H9 (cell line): ENCODE data around the gene TELO2. TPM values are rescaled to one million over a fixed set of nuclear protein-coding genes. Genes with fewer than 3 reads are reported as not detected.

ENCODE experiments used
- DNase-seq: peaks from one replicate; pipeline ENCODE4 v3.0.0-alpha.2; 2017
- H2AFZ ChIP-seq: one replicate; pipeline ENCODE4 v1.6.1; 2013; ENCODE audit warnings: mild to moderate bottlenecking, low read length, control low read depth, moderate library complexity
- H2AK5ac ChIP-seq: 2 replicates; pipeline ENCODE4 v1.6.1; 2013; ENCODE audit warnings: low read length, control low read depth, mixed read lengths; ENCODE audit not compliant: insufficient read length
- H2BK120ac ChIP-seq: one replicate; pipeline ENCODE4 v1.6.1; 2013; ENCODE audit warnings: low read depth, mild to moderate bottlenecking, low read length, control low read depth, inconsistent platforms; ENCODE audit not compliant: poor library complexity, severe bottlenecking
- H2BK12ac ChIP-seq: 2 replicates; pipeline ENCODE4 v1.6.1; 2013; ENCODE audit warnings: low read length, control low read depth, mixed read lengths, low read depth; ENCODE audit not compliant: insufficient read length
- H2BK15ac ChIP-seq: 2 replicates; pipeline ENCODE4 v1.6.1; 2013; ENCODE audit warnings: low read depth, low read length, control low read depth
- H2BK20ac ChIP-seq: one replicate; pipeline ENCODE4 v1.6.1; 2013; ENCODE audit warnings: low read depth, mild to moderate bottlenecking, low read length, control low read depth, inconsistent platforms; ENCODE audit not compliant: poor library complexity, severe bottlenecking
- H2BK5ac ChIP-seq: 2 replicates; pipeline ENCODE4 v1.6.1; 2013; ENCODE audit warnings: low read length, control low read depth, mixed read lengths; ENCODE audit not compliant: insufficient read length
- H3K14ac ChIP-seq: 2 replicates; pipeline ENCODE4 v1.6.1; 2013; ENCODE audit warnings: low read length, control low read depth; ENCODE audit not compliant: insufficient read depth
- H3K18ac ChIP-seq: 2 replicates; pipeline ENCODE4 v1.6.1; 2013; ENCODE audit warnings: low read depth, mild to moderate bottlenecking, mixed read lengths, low read length, control low read depth; ENCODE audit not compliant: insufficient read length
- H3K23ac ChIP-seq: 2 replicates; pipeline ENCODE4 v1.6.1; 2013; ENCODE audit warnings: low read length, control low read depth, mixed read lengths, low read depth; ENCODE audit not compliant: insufficient read length
- H3K23me2 ChIP-seq: 2 replicates; pipeline ENCODE4 v1.6.1; 2013; ENCODE audit warnings: low read depth, mild to moderate bottlenecking, mixed read lengths, low read length, control low read depth; ENCODE audit not compliant: insufficient read length, poor library complexity, severe bottlenecking
- H3K27ac ChIP-seq: 2 replicates; pipeline ENCODE4 v1.5.1; 2013; ENCODE audit warnings: low read length, control low read depth, mixed read lengths, low read depth; ENCODE audit not compliant: insufficient read length
- H3K27me3 ChIP-seq: 2 replicates; pipeline ENCODE4 v1.6.1; 2013; ENCODE audit warnings: low read length, control low read depth, inconsistent platforms; ENCODE audit not compliant: insufficient read depth
- H3K4ac ChIP-seq: 2 replicates; pipeline ENCODE4 v1.6.1; 2013; ENCODE audit warnings: low read depth, mild to moderate bottlenecking, control low read depth, inconsistent platforms, low read length, moderate library complexity
- H3K4me1 ChIP-seq: 2 replicates; pipeline ENCODE4 v1.6.1; 2013; ENCODE audit warnings: low read length, control low read depth, inconsistent platforms; ENCODE audit not compliant: insufficient read depth
- H3K4me2 ChIP-seq: 2 replicates; pipeline ENCODE4 v1.6.1; 2013; ENCODE audit warnings: low read length, control low read depth, mixed read lengths; ENCODE audit not compliant: insufficient read length, insufficient read depth
- H3K56ac ChIP-seq: 2 replicates; pipeline ENCODE4 v1.6.1; 2013; ENCODE audit warnings: low read depth, mild to moderate bottlenecking, mixed read lengths, low read length, control low read depth; ENCODE audit not compliant: insufficient read length
- H3K79me1 ChIP-seq: 2 replicates; pipeline ENCODE4 v1.6.1; 2013; ENCODE audit warnings: low read depth, mild to moderate bottlenecking, moderate library complexity, low read length, control low read depth, inconsistent platforms; ENCODE audit not compliant: insufficient read depth, poor library complexity, severe bottlenecking
- H3K79me2 ChIP-seq: 2 replicates; pipeline ENCODE4 v1.6.1; 2013; ENCODE audit warnings: low read length, control low read depth, inconsistent platforms; ENCODE audit not compliant: insufficient read depth
- H3K9ac ChIP-seq: 2 replicates; pipeline ENCODE4 v1.6.1; 2013; ENCODE audit warnings: low read length, control low read depth, mixed read lengths; ENCODE audit not compliant: insufficient read length; ENCODE audit errors: extremely low read depth
- H3K9me3 ChIP-seq: one replicate; pipeline ENCODE4 v1.6.1; 2013; ENCODE audit warnings: low read depth, low read length, inconsistent platforms; ENCODE audit not compliant: control insufficient read depth
- H3T11ph ChIP-seq: one replicate; pipeline ENCODE4 v1.6.1; 2013; ENCODE audit warnings: mild to moderate bottlenecking, low read length, control low read depth, inconsistent platforms
- H4K20me1 ChIP-seq: one replicate; pipeline ENCODE4 v1.6.1; 2013; ENCODE audit not compliant: control insufficient read depth, insufficient read length, insufficient read depth
- H4K5ac ChIP-seq: 2 replicates; pipeline ENCODE4 v1.6.1; 2013; ENCODE audit warnings: low read depth, mild to moderate bottlenecking, mixed read lengths, low read length, control low read depth; ENCODE audit not compliant: insufficient read length
- H4K8ac ChIP-seq: replicated peaks from 2 replicates; pipeline ENCODE4 v1.6.1; 2013; ENCODE audit warnings: low read length, control low read depth, mixed read lengths, low read depth; ENCODE audit not compliant: insufficient read length
- H4K91ac ChIP-seq: 2 replicates; pipeline ENCODE4 v1.6.1; 2013; ENCODE audit warnings: low read depth, mild to moderate bottlenecking, moderate library complexity, mixed read lengths, low read length, control low read depth; ENCODE audit not compliant: insufficient read length
- H3K27ac Mint-ChIP-seq, 3 experiments: 2 replicates in 2 of 3; 3 replicates in 1 of 3; pipeline ENCODE4 v1.8.0; 2020 to 2021; ENCODE audit warnings: mixed read lengths in 3 of 3, mild to moderate bottlenecking in 1 of 3, moderate library complexity in 1 of 3
- H3K27me3 Mint-ChIP-seq: 2 replicates; pipeline ENCODE4 v1.8.0; 2021; ENCODE audit warnings: low read depth, mild to moderate bottlenecking, moderate library complexity, mixed read lengths
- H3K36me3 Mint-ChIP-seq, 3 experiments: 2 replicates in 2 of 3; 3 replicates in 1 of 3; pipeline ENCODE4 v1.8.0; 2020 to 2021; ENCODE audit warnings: low read depth in 3 of 3, mixed read lengths in 3 of 3; ENCODE audit not compliant: insufficient read depth in 1 of 3
- H3K4me1 Mint-ChIP-seq, 2 experiments: 2 replicates each; pipeline ENCODE4 v1.8.0; 2020; ENCODE audit warnings: mixed read lengths in 2 of 2
- H3K4me3 Mint-ChIP-seq, 2 experiments: 2 replicates in 1 of 2; 3 replicates in 1 of 2; pipeline ENCODE4 v1.8.0; 2020 to 2021; ENCODE audit warnings: mild to moderate bottlenecking in 2 of 2, mixed read lengths in 2 of 2, moderate library complexity in 1 of 2
- H3K9me3 Mint-ChIP-seq, 2 experiments: 2 replicates in 1 of 2; 3 replicates in 1 of 2; pipeline ENCODE4 v1.8.0; 2020; ENCODE audit warnings: mild to moderate bottlenecking in 2 of 2, mixed read lengths in 2 of 2, moderate library complexity in 1 of 2
- WGBS: extraction: QIAGEN DNeasy Blood & Tissue Kit; methylation state at CpG from one replicate; pipeline ENCODE4 v1.1.7; 2013; ENCODE audit warnings: missing lambda C conversion rate, low lambda C conversion rate, mixed read lengths; ENCODE audit not compliant: insufficient read length; ENCODE audit errors: extremely low coverage; 5-methylcytosine and 5-hydroxymethylcytosine counted together
- total RNA-seq: library from RNA; stranded (reverse); gene quantifications from 2 replicates; pipeline ENCODE4 v1.2.1, GENCODE V29; 2021
- TF ChIP-seq, protein P1 (sequence below): fragments of 200-600 bp; sonication (generic); conservative IDR thresholded peaks from 3 replicates; pipeline ENCODE4 v1.8.0; 2021; ENCODE audit warnings: antibody characterized with exemption, mild to moderate bottlenecking

The TELO2 gene
- total RNA-seq, 1 experiment from 2014 or later: 98.9 TPM

DNA sequence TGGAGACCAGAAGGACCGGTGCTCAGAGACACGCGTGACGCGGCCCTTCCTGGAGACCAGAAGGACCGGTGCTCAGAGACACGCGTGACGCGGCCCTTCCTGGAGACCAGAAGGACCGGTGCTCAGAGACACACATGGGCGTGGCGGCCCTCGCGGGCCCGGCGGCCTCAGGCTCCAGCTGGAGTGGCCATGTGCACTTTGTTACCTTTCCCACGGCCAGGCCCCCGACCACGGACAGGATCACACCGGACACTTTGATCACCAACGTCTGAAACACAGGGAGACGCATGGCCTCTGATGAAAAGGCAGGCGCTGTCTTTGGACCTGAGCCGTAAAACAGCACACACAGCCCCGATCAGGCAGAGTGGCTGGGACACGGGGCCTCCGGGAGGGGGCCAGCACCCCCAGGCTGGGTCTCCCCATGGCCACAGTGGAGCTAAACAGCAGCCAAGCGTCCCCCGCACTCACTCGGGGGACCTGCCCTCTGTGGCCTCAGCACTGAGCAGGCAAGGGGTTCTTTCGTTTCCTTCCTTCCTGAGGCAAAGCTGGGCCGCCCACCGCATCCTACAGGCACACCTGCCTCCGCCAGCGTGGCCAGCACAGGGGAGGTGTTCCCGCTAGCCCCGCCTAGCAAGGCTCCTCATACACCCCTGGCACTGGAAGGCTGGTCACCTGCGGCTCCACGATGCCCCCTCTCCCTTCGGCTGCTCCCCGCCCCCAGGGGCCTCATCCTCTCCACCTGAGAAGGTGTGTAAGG, 35.5 kb upstream of the TELO2 start:
- H3K18ac ChIP-seq: no peak overlapping the region
- TF ChIP-seq, protein P1, sequence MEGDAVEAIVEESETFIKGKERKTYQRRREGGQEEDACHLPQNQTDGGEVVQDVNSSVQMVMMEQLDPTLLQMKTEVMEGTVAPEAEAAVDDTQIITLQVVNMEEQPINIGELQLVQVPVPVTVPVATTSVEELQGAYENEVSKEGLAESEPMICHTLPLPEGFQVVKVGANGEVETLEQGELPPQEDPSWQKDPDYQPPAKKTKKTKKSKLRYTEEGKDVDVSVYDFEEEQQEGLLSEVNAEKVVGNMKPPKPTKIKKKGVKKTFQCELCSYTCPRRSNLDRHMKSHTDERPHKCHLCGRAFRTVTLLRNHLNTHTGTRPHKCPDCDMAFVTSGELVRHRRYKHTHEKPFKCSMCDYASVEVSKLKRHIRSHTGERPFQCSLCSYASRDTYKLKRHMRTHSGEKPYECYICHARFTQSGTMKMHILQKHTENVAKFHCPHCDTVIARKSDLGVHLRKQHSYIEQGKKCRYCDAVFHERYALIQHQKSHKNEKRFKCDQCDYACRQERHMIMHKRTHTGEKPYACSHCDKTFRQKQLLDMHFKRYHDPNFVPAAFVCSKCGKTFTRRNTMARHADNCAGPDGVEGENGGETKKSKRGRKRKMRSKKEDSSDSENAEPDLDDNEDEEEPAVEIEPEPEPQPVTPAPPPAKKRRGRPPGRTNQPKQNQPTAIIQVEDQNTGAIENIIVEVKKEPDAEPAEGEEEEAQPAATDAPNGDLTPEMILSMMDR: no peak
- no peak overlapping the region for H3K4ac ChIP-seq
- H2BK120ac ChIP-seq: no peak overlapping the region
- Mint-ChIP-seq H3K4me3 (no peak overlapping the region), H3K27me3 (no peaks in the 10 kb centered on the region), H3K4me1 (no peaks in the 10 kb centered on the region), H3K27ac (no peak overlapping the region), H3K36me3 (peaks cover 2 to 30% (median 23%) of the 10 kb centered on the region in 3 experiments; a peak in 5 of 7 replicates), H3K9me3 (no peaks in the 10 kb centered on the region)
- no peaks in the 10 kb centered on the region for H3K79me2 ChIP-seq
- no peak for DNase-seq
- no peak overlapping the region for H2AK5ac ChIP-seq
- no peak overlapping the region for H3K14ac ChIP-seq
- no peak overlapping the region for H2BK15ac ChIP-seq
- H3K27ac ChIP-seq: no peak overlapping the region
- no peak overlapping the region for H3K56ac ChIP-seq
- H3K4me1 ChIP-seq: no peaks in the 10 kb centered on the region
- no peak overlapping the region for H4K8ac ChIP-seq
- no peak overlapping the region for H2AFZ ChIP-seq
- no peaks in the 10 kb centered on the region for H3K9me3 ChIP-seq
- no peaks in the 10 kb centered on the region for H3K79me1 ChIP-seq
- no peak overlapping the region for H3K23ac ChIP-seq
- no peaks in the 10 kb centered on the region for H3K27me3 ChIP-seq
- no peak overlapping the region for H3T11ph ChIP-seq
- H3K9ac ChIP-seq: no peak overlapping the region
- no peak overlapping the region for H4K91ac ChIP-seq
- no peak overlapping the region for H2BK20ac ChIP-seq
- H4K5ac ChIP-seq: no peak overlapping the region
- H4K20me1 ChIP-seq: no peaks in the 10 kb centered on the region
- H2BK12ac ChIP-seq: no peak overlapping the region
- WGBS: no CpG with 5 or more reads among the region's 42 CpGs
- no peak overlapping the region for H2BK5ac ChIP-seq
- no peaks in the 10 kb centered on the region for H3K23me2 ChIP-seq
- H3K4me2 ChIP-seq: no peak overlapping the region
